Astrocyte of the spinal cord (primary cell): Measurements from ENCODE around the gene VENTX.

ENCODE experiments used
- DNase-seq: peaks from one replicate; pipeline ENCODE4 v3.0.0; 2011; ENCODE audit warnings: low read depth, low spot score
- H3K4me3 ChIP-seq: 2 replicates; pipeline ENCODE4 v1.5.1; 2011; ENCODE audit warnings: low read depth, mild to moderate bottlenecking, low read length, moderate library complexity
- in situ Hi-C: cut with HindIII; loops from 2 replicates; pipeline ENCODE4 v1.10.0; 2017; ENCODE audit warnings: low sequenced_read_pairs
- TF ChIP-seq, protein P1 (sequence below): IDR thresholded peaks from 2 replicates; pipeline ENCODE4 v1.5.1; 2012; ENCODE audit warnings: low read depth, mild to moderate bottlenecking, low read length, inconsistent platforms

Gene VENTX

GRCh38 chr10:133279326-133280226, 41.9 kb downstream of the VENTX start:
- DNase-seq = no peak
- H3K4me3 ChIP-seq = no peak overlapping the region
- TF ChIP-seq, protein P1, sequence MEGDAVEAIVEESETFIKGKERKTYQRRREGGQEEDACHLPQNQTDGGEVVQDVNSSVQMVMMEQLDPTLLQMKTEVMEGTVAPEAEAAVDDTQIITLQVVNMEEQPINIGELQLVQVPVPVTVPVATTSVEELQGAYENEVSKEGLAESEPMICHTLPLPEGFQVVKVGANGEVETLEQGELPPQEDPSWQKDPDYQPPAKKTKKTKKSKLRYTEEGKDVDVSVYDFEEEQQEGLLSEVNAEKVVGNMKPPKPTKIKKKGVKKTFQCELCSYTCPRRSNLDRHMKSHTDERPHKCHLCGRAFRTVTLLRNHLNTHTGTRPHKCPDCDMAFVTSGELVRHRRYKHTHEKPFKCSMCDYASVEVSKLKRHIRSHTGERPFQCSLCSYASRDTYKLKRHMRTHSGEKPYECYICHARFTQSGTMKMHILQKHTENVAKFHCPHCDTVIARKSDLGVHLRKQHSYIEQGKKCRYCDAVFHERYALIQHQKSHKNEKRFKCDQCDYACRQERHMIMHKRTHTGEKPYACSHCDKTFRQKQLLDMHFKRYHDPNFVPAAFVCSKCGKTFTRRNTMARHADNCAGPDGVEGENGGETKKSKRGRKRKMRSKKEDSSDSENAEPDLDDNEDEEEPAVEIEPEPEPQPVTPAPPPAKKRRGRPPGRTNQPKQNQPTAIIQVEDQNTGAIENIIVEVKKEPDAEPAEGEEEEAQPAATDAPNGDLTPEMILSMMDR = no peak
- in situ Hi-C loops = no loop called here

- H3K4me3 ChIP-seq = no peak overlapping the region
- TF ChIP-seq, protein P1 = no peak
- in situ Hi-C loops = no loop called here
- DNase-seq = no peak
Observed at GRCh38 chr10:133280391-133281059, 42.9 kb downstream of the VENTX start.

- no peak overlapping the region for H3K4me3 ChIP-seq
- TF ChIP-seq, protein P1 = no peak
- in situ Hi-C loops = no loop called here
- DNase-seq = no peak
Observed at GRCh38 chr10:133281084-133281483, 43.4 kb downstream of the VENTX start.

GRCh38 chr10:133281628-133282372, 44.1 kb downstream of the VENTX start:
- H3K4me3 ChIP-seq = no peak overlapping the region
- DNase-seq = no peak
- in situ Hi-C loops = no loop called here
- TF ChIP-seq, protein P1 = no peak

GRCh38 chr10:133282846-133283390, 45.3 kb downstream of the VENTX start:
- DNase-seq = no peak
- in situ Hi-C loops = no loop called here
- TF ChIP-seq, protein P1 = no peak

GRCh38 chr10:133283931-133284330, 46.3 kb downstream of the VENTX start:
- H3K4me3 ChIP-seq = no peak overlapping the region
- in situ Hi-C loops = no loop called here
- TF ChIP-seq, protein P1 = no peak
- no peak for DNase-seq

More at GRCh38 chr10:133282846-133283390, 45.3 kb downstream of the VENTX start:
- H3K4me3 ChIP-seq = no peak overlapping the region
